NCI-H128 (cell line): ENCODE measurements around the gene HEG1.
"Not testable (repeated sequence)": the region's sequence is repeated elsewhere in the genome, so short reads cannot be mapped to it uniquely, and the experiment has no call there.

Source experiments
- DNase-seq: peaks from one replicate; lab custom pipeline; 2025; ENCODE audit not compliant: unreplicated experiment; lab: John Stamatoyannopoulos, UW

Gene HEG1, protein sequence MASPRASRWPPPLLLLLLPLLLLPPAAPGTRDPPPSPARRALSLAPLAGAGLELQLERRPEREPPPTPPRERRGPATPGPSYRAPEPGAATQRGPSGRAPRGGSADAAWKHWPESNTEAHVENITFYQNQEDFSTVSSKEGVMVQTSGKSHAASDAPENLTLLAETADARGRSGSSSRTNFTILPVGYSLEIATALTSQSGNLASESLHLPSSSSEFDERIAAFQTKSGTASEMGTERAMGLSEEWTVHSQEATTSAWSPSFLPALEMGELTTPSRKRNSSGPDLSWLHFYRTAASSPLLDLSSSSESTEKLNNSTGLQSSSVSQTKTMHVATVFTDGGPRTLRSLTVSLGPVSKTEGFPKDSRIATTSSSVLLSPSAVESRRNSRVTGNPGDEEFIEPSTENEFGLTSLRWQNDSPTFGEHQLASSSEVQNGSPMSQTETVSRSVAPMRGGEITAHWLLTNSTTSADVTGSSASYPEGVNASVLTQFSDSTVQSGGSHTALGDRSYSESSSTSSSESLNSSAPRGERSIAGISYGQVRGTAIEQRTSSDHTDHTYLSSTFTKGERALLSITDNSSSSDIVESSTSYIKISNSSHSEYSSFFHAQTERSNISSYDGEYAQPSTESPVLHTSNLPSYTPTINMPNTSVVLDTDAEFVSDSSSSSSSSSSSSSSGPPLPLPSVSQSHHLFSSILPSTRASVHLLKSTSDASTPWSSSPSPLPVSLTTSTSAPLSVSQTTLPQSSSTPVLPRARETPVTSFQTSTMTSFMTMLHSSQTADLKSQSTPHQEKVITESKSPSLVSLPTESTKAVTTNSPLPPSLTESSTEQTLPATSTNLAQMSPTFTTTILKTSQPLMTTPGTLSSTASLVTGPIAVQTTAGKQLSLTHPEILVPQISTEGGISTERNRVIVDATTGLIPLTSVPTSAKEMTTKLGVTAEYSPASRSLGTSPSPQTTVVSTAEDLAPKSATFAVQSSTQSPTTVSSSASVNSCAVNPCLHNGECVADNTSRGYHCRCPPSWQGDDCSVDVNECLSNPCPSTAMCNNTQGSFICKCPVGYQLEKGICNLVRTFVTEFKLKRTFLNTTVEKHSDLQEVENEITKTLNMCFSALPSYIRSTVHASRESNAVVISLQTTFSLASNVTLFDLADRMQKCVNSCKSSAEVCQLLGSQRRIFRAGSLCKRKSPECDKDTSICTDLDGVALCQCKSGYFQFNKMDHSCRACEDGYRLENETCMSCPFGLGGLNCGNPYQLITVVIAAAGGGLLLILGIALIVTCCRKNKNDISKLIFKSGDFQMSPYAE (N-terminal part only)

DNA sequence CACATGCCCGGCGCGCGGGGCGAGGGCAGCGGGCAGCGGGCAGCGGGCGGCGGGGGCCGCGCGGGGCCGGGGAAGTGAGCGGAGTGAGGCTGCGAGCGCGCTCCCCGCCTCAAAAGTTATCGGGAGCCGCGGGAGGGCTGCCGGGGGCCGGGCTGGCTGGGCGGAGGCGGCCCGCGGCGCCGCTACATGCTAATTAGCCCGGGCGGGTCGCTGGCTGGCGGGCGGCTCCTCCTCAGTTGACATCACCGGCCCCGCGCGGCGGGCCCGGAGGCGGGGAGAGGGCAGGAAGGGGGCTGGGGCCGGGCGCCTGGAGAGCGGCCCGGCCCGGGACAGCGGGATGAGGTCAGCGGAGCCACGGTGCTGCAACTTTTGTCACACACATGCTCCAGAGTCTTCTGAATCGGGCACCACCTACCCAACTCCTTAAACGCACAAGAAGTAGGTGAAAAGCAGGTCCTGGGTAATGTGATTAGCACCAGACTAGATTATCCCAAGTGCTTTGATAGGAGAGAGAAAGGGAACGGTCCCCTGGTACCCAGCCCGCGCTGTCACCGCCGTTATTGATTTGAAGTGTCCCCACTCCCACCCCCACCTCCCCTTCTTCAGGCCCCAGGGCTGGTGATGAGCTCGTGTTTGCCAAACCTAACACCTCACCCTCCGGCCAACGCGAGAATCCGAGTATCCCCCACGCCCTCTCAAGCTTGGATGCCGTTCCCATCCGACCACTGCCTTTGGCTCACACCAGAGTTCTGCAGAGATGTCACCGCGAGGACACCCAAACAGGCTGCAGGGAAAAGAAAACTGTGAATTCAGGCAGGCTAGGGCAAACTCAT is at the start of gene HEG1:
TSS of gene HEG1 (minus strand) at position 85 of the 833 bp plus-strand sequence. CDS start 107 bp downstream, outside the sequence.
- peak; percentile 26 for DNase-seq

GRCh38 chr3:125105116-125105515 is 49.3 kb upstream of the HEG1 start:
- no peak for DNase-seq

DNA sequence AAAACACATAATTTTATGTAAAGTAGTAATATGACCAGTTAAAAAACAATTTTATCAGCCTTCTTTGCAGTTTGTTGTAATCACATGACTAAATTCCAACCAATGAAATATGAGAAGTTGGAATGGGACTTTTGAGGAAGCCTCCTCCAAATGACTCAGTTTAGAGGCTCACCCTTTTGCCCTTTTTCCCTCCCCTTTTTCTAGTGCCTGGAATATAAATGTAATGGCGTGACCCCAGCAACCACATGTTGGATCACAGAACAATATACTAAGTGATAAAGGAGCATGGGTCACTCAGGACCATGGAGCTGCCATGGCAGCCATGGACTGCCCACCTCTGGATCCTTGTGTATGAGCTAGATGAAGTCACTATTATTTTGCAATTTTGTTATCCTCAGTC is 48.8 kb upstream of the HEG1 start:
- no peak for DNase-seq

DNA sequence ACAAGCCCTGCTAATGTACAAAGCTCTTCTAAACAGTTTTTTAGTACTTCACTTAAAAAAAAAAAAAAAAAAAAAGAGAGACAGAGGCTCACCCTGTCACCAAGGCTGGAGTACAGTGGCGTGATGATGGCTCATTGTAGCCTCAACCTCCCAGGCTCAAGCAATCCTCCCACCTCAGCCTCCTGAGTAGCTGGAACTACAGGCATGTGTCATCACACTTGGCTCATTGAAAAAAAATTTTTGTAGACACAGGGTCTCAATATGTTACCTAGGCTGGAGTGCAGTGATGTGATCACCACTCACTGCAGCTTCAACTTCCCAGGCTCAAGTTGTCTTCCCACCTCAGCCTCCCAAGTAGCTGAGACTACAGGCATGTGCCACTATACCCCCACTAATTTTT is 47.6 kb upstream of the HEG1 start:
- no peak for DNase-seq

DNA sequence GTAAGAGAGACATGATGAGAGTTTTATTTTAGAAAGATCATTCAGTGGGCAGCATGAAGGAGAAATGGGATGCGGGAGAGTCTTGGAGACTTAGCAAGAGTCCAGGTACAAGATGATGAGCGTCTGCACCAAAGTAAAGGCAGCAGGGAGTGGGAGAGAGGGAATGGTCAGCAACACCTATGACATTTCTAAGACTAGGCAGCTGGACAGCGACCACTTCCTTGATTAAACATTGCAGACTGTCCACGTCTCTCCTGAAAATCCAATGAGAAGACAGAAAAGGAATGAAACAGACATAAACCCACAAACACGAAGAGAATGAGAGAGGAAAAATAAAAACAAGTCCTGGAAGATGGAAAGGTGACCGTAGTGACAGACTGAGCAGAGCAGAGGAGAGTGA is 46.7 kb upstream of the HEG1 start:
- DNase-seq, result no peak

DNA sequence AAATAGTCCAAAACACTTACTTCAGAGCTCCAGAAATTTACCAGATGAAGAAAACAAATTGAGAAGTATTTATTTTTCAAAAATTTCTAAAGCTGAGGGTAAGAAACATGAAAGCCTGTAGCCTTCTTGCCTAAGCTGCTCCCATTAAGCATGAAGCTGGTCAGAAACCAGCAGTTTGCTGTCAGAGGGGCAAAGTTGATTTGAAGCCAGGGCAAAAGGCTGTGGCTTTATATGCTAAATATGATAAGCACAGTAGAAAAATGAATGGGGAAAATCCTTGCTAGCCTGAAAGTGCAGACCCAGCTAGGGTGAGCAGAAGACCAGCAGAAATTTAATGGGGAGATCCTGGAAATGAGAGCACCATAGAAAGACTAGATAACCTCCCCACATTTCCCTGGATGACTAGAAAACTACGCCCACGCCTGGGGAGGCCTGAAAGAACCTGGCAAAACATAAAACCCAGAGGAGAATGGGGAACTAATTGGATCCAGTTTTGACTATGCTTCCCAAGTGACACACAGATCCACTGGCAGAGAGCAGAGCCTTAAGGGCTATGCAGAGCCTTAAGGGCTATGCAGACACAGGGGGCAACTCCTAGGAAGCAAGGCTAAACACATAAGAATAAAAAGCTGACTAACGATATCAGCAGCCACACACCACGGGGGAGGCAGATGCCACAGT is 43.0 kb upstream of the HEG1 start:
- no peak for DNase-seq

DNA sequence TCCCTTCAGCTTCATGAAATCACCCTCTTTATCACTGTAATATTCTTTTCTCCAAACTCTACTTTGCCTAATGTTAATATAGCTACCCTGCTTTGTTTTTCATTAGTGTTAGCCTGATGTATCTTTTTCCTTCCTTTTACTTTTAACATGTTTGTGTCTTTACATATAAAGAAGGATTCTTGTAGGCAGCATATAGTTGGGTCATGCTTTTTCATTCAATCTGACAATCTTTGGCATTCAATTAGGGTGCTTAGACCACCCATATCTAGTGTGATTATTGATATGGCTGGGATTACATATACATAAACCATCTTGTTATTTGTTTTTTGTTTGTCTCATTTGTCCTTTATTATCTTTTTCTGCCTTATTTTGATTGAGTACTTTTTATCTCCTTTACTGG is 34.9 kb upstream of the HEG1 start:
- no peak for DNase-seq

DNA sequence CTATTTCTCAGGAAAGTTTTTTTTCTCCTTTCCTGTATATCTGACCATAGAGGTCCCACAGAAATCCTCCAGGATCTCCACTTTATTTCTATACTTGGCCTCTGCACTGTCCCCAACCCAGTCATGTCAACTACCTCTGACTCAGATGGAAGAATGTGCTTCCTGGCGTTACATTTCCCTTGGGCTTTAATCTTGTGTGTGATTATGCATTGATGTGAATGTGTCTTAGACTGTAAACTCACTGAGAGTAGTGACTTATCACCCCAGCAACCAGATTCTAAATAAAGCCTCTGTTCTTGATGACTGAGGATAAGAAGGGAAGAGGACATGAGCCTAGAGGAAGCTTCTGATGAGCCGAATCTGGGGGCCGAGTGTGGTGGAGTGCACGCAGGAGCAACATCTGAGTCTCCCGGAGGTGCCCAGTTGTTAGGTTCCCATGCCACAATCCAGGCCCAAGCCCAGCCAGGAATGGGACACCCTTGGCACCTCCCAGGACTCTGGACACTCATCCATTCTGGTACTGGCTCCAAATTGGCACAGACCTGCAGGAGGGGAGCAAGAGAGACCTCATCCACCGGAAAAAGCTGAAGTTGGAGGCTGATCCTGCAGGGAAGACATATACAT is 32.1 kb upstream of the HEG1 start:
- DNase-seq, result no peak

GRCh38 chr3:125085166-125085565 is 29.4 kb upstream of the HEG1 start:
- no peak for DNase-seq

DNA sequence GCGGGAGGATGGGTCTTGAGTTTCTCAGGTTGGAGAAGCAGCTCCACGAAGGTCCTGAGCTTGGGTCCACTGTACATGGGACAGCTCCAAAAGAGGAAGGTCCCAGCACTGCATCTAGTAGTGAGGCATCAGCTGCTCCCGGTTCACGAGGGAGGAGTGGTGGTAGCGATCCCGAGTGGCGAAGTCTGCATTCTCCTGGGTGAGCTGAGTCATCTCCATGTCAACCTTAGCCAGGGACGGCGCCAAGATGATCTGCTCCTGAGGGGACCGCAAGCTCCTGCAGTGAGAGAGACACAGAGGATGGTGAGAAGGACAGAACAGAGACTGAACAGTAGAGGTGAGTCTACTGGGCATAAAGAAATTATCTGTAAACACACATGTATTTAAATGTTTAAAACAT is 28.0 kb upstream of the HEG1 start:
- no peak for DNase-seq

- not testable (repeated sequence) for DNase-seq
Observed at GRCh38 chr3:125082339-125082738, 26.5 kb upstream of the HEG1 start.

GRCh38 chr3:125080077-125080476 is 24.3 kb upstream of the HEG1 start:
- DNase-seq, result no peak

- DNase-seq, result no peak
Observed at GRCh38 chr3:125079675-125080045, 23.9 kb upstream of the HEG1 start.

GRCh38 chr3:125078951-125079674 is 23.3 kb upstream of the HEG1 start:
- DNase-seq, result no peak

GRCh38 chr3:125077864-125078263 is 22.1 kb upstream of the HEG1 start:
- DNase-seq, result no peak

DNA sequence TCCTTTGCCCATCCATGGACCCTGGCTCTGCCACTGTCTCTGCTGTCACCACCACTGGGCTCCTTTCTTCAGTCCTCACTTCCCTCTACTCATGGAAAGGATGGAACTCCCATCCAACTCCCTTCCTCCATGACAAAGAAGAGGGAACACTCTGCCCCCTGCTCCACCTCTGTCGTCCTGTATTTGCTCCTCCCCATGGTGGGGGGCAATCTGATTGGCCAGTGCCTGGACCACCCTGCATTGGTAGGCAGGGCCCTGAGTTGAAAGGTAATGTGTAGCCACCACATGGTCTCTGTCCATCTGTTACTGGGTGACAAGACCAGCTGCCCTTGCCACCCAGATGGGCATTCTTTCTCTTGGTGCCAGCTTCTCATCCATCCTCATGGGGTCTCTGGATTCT is 20.7 kb upstream of the HEG1 start:
- DNase-seq, result no peak

DNA sequence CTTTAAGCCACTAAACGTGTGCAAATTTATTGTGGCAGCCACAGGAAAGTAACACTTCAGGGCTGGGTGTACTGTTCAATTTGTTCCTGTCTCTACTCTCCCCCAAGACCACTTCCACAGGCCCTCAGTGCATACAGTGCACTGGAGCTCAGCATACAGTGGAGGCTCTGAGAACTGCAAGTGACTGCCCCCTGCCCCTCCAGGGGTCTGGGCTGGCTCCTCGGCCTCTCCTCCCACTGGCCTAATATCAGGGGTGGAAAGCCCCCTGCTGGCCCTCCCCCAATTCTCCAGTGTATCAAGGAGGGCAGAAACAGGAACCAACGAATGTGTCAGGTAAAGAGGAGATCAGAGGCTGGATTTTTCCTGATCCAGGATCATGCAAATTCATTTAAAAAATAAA is 19.9 kb upstream of the HEG1 start:
- no peak for DNase-seq

- DNase-seq, result no peak
Observed at GRCh38 chr3:125073390-125073905, 17.7 kb upstream of the HEG1 start.
